OCI-LY3 (cell line): ENCODE data around the gene RABEPK.

Experiments
- EZH2phosphoT487 ChIP-seq: fragments of 200-600 bp; shearing (Covaris generic); IDR thresholded peaks from 2 replicates; pipeline ENCODE4 v1.6.1; 2018; ENCODE audit warnings: antibody characterized with exemption, mixed run types, low read depth
- TF ChIP-seq, protein P1 (sequence below): fragments of 200-600, 300-600 bp; sonication (generic); IDR thresholded peaks from 2 replicates; pipeline ENCODE4 v1.5.1; 2014; ENCODE audit warnings: antibody characterized with exemption, low read length, low read depth

DNA sequence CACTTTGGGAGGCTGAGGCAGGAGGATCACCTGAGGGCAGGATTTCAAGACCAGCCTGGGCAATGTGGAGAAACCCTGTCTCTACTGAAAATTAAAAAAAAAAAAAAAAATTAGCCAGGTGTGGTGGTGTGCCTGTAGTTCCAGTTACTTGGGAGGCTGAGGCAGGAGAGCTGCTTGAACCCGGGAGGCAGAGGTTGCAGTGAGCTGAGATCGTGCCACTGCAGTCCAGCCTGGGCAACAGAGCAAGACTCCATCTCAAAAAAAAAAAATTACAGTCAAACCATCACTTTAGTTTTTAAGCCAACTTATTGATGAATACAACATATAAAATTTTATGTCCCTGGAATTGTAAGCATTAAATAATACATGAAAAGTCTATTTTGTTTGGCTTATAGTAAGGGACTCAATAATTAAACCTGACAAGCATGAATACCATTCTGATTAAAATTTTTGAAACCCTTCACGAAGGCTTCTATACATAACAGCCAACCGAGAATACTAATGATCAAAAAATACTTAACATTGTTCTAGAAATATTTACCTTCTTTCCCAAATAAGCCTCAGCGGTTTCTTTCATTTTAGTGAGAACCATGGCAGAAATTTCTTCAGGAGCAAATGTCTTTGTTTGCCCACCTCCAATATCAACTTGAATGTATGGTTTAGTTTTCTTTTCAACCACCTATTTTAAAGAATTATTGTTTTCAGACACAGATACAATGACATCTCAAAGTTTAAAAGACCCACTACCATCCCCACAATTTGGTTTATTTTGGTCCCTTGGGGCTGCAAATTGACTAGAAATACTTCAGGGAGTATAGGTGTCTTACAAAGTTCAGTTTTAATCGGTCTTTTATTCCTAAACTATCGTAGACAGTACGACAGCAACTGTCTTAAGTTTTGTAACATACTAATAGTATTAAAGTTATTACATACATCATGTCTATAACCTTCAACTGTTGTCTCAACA lies 39.6 kb downstream of the RABEPK start:
- TF ChIP-seq, protein P1, sequence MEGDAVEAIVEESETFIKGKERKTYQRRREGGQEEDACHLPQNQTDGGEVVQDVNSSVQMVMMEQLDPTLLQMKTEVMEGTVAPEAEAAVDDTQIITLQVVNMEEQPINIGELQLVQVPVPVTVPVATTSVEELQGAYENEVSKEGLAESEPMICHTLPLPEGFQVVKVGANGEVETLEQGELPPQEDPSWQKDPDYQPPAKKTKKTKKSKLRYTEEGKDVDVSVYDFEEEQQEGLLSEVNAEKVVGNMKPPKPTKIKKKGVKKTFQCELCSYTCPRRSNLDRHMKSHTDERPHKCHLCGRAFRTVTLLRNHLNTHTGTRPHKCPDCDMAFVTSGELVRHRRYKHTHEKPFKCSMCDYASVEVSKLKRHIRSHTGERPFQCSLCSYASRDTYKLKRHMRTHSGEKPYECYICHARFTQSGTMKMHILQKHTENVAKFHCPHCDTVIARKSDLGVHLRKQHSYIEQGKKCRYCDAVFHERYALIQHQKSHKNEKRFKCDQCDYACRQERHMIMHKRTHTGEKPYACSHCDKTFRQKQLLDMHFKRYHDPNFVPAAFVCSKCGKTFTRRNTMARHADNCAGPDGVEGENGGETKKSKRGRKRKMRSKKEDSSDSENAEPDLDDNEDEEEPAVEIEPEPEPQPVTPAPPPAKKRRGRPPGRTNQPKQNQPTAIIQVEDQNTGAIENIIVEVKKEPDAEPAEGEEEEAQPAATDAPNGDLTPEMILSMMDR: no peak
- no peak for TF ChIP-seq EZH2phosphoT487
